T-helper 17 cell (primary cell): ENCODE results near the gene HCAR2. TPM values are rescaled to one million over a fixed set of nuclear protein-coding genes. Genes with fewer than 3 reads are reported as not detected.
"Not testable (repeated sequence)": the region's sequence is repeated elsewhere in the genome, so short reads cannot be mapped to it uniquely, and the experiment has no call there.

Experiments
- ATAC-seq: fragments of 150-1000 bp; cut with Tn5 transposase; 2 replicates; pipeline ENCODE4 v1.10.0; 2021; ENCODE audit warnings: mild to moderate bottlenecking, moderate library complexity
- DNase-seq, 3 donors: peaks; one replicate each; pipeline versions ENCODE4 v3.0.0 to v3.0.0-alpha.2; 2020 to 2021
- H3K9me3 ChIP-seq: one replicate; pipeline ENCODE4 v1.7.0; 2013; ENCODE audit warnings: low read length, mild to moderate bottlenecking; ENCODE audit not compliant: control insufficient read depth, poor library complexity, severe bottlenecking
- H3K27ac Mint-ChIP-seq: one replicate; pipeline ENCODE4 v1.8.0; 2022; ENCODE audit warnings: mild to moderate bottlenecking, moderate library complexity, mixed read lengths
- H3K27me3 Mint-ChIP-seq: one replicate; pipeline ENCODE4 v1.8.0; 2022; ENCODE audit warnings: mixed read lengths
- H3K36me3 Mint-ChIP-seq: one replicate; pipeline ENCODE4 v1.8.0; 2022; ENCODE audit warnings: low read depth, mixed read lengths
- H3K4me1 Mint-ChIP-seq: one replicate; pipeline ENCODE4 v1.8.0; 2022; ENCODE audit warnings: mild to moderate bottlenecking, mixed read lengths
- H3K4me3 Mint-ChIP-seq: one replicate; pipeline ENCODE4 v1.8.0; 2022; ENCODE audit warnings: mild to moderate bottlenecking, moderate library complexity, mixed read lengths
- total RNA-seq, 4 donors: library from RNA in 2 of 4; stranded (reverse) in 2 of 4; gene quantifications; one replicate each; pipeline ENCODE4 v1.2.3 and lab custom pipeline; 2022 to 2026

The HCAR2 gene
- total RNA-seq, 2 donors from 2014 or later, result 0.99 TPM; not detected in 1

- no peaks in the 10 kb centered on the region for H3K9me3 ChIP-seq
- peak overlapping the region; percentile 70 for H3K4me3 Mint-ChIP-seq
- peaks cover 23% of the 10 kb centered on the region for H3K27me3 Mint-ChIP-seq
- no peaks in the 10 kb centered on the region for H3K36me3 Mint-ChIP-seq
- ATAC-seq (no peak), DNase-seq (no peak)
- no peak overlapping the region for H3K27ac Mint-ChIP-seq
- peaks cover 18% of the 10 kb centered on the region for H3K4me1 Mint-ChIP-seq
Observed at GRCh38 chr12:122729583-122730214, 26.5 kb upstream of the HCAR2 start.

GRCh38 chr12:122726080-122726558 lies 23.0 kb upstream of the HCAR2 start:
- H3K9me3 ChIP-seq, result no peaks in the 10 kb centered on the region
- ATAC-seq, result peak; percentile 57
- Mint-ChIP-seq H3K27ac (peak overlapping the region; percentile 72), H3K4me3 (peak overlapping the region; percentile 36), H3K27me3 (peaks cover 34% of the 10 kb centered on the region), H3K36me3 (no peaks in the 10 kb centered on the region), H3K4me1 (peaks cover 11% of the 10 kb centered on the region)
- no peak for DNase-seq

DNA sequence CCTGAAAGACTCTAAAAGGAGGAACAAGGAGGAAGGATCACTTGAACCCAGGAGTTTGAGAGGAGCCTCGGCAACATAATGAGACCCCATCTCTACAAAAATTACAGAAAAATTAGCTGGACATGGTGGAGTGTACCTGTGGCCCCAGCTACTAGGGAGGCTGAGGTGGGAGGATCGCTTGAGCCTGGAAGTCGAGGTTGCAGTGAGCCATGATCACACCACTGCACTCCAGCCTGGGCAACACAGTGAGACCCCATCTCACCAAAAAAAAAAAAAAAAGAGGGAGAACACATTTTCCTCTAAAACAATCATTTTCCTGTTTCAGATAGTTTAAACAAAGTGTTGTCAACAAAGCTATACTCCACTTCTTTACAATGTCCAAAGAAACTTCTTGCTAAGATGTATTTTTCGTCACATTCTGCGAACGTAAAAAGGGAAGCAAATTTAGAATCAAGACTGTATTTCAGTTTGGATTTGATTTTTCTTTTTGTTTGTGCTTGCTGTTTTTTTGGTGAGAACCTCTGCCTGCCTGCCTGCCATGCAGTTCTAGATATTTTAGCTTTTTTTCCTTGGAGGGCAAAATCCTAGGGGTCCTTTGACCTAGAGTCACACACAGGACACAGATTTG lies 22.4 kb upstream of the HCAR2 start:
- Mint-ChIP-seq H3K27me3 (peaks cover 37% of the 10 kb centered on the region), H3K36me3 (no peaks in the 10 kb centered on the region), H3K4me1 (peaks cover 11% of the 10 kb centered on the region), H3K4me3 (peak overlapping the region; percentile 36), H3K27ac (peak overlapping the region; percentile 72)
- DNase-seq, result no peak
- H3K9me3 ChIP-seq, result no peaks in the 10 kb centered on the region
- no peak for ATAC-seq

GRCh38 chr12:122724641-122725243 lies 21.6 kb upstream of the HCAR2 start:
- Mint-ChIP-seq H3K27ac (no peak overlapping the region), H3K4me1 (peaks cover 8% of the 10 kb centered on the region), H3K27me3 (peaks cover 32% of the 10 kb centered on the region), H3K36me3 (no peaks in the 10 kb centered on the region), H3K4me3 (no peak overlapping the region)
- DNase-seq (no peak), ATAC-seq (no peak)
- H3K9me3 ChIP-seq, result no peaks in the 10 kb centered on the region

GRCh38 chr12:122722387-122722786 lies 19.2 kb upstream of the HCAR2 start:
- Mint-ChIP-seq H3K27me3 (peaks cover 24% of the 10 kb centered on the region), H3K27ac (no peak overlapping the region), H3K4me3 (no peak overlapping the region), H3K4me1 (peaks cover 8% of the 10 kb centered on the region), H3K36me3 (no peaks in the 10 kb centered on the region)
- no peak for ATAC-seq
- H3K9me3 ChIP-seq, result no peaks in the 10 kb centered on the region
- DNase-seq, result no peak

GRCh38 chr12:122721057-122721545 lies 17.9 kb upstream of the HCAR2 start:
- ATAC-seq (no peak), DNase-seq (no peak)
- Mint-ChIP-seq H3K4me1 (peaks cover 4% of the 10 kb centered on the region), H3K27me3 (peaks cover 25% of the 10 kb centered on the region), H3K4me3 (no peak overlapping the region), H3K36me3 (no peaks in the 10 kb centered on the region), H3K27ac (no peak overlapping the region)
- H3K9me3 ChIP-seq, result no peaks in the 10 kb centered on the region

DNA sequence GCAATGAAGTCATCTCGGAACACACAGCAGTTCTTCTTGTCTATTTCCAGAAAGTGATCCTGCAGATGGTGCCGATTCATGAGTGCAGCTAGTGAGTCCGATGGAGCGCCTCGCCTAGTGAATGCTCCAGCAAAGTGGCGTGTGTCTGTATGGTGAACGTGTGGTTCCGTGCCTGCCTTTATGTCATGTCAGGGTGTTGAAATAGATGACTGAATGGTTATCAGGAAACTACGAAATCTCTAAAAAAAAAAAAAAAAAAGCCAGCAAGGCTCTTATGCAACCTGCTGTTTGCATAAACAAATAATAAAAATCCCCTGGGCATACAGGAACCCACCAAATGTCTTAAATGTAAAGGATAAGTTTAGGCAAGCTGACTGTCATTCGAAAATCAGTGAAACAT lies 13.5 kb upstream of the HCAR2 start, which contains the start of gene HCAR3:
TSS of gene HCAR3 (minus strand) at position 154 of the 400 bp plus-strand sequence. CDS start at position 80, 74 bp downstream.
- ATAC-seq, H3K4me1 Mint-ChIP-seq, H3K36me3 Mint-ChIP-seq, H3K9me3 ChIP-seq, H3K27ac Mint-ChIP-seq, H3K4me3 Mint-ChIP-seq, DNase-seq: not testable (repeated sequence)
- H3K27me3 Mint-ChIP-seq, result peaks cover 29% of the 10 kb centered on the region

DNA sequence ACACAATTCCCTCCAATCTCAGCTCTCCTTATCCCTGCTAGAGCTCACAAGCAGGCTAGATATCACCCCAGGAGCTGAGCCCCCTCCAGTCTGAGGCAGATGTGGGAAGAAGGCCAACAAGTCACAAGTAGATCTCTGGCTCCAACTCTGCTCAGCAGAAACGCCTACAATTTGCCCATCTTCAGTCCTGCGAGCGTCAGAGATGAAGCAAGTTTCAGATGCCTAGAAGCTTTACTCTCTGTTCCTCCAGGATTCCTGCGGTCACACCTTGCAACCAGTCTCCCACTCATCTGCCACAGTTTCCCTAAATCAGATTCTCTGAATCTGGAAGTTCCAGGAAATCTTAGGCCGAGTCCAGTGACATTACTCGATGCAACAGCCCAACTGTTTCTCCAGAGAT lies 12.1 kb upstream of the HCAR2 start:
- not testable (repeated sequence) for H3K9me3 ChIP-seq, H3K4me3 Mint-ChIP-seq, H3K36me3 Mint-ChIP-seq, H3K4me1 Mint-ChIP-seq, ATAC-seq, H3K27ac Mint-ChIP-seq, DNase-seq
- peaks cover 26% of the 10 kb centered on the region for H3K27me3 Mint-ChIP-seq

DNA sequence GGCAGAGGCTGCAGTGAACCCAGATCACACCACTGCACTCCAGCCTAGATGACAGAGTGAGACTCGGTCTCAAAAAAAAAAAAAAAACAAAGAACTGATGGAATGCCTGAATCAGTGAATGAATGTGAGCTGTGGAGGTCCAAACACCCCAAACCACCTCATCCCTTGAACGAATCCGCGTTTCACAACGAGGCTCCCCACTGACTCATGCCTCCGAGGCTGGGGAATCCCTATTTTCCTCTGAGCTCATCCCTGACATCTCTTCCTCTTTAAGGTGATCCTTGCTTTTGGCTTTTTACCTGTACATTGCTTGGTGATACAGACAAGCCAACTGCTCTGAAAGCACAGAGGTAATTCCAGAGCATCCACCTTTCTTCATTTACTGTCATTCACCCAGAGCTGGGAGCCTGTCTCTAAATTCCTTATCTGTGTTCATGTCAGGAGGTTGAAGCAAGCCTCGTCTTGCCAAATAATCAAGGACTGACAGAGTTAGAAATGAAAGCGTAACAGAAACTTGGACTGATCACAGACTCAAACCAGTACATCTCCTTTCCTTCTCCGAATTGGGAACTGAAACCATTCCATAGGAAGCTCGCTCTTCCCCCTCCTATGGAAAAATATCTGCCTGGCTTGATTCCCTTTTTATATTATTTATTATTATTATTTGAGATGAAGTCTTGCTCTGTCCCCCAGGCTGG lies 10.5 kb upstream of the HCAR2 start:
- not testable (repeated sequence) for H3K4me3 Mint-ChIP-seq, H3K4me1 Mint-ChIP-seq, DNase-seq, H3K9me3 ChIP-seq, H3K27ac Mint-ChIP-seq, ATAC-seq, H3K36me3 Mint-ChIP-seq
- peaks cover 26% of the 10 kb centered on the region for H3K27me3 Mint-ChIP-seq

DNA sequence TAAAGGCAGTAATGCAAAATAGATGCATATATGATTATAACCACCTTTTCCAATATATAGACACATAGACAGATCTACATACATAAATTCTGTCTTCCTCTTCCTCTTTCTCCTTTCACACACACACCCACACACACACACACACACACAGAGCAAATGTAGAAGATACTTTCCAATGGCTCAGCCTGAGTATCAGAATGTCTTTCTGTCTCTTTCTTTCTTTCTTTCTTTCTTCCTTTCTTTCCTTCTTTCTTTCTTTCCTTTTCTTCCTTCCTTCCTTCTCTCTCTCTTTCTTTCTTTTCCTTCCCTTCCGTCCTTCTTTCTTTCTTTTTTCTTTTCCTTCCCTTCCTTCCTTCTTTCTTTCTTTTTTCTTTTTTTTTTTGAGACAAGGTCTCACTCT lies 8.1 kb upstream of the HCAR2 start:
- DNase-seq, H3K36me3 Mint-ChIP-seq, H3K9me3 ChIP-seq, H3K27ac Mint-ChIP-seq, H3K4me1 Mint-ChIP-seq, H3K4me3 Mint-ChIP-seq, ATAC-seq: not testable (repeated sequence)
- peaks cover 20% of the 10 kb centered on the region for H3K27me3 Mint-ChIP-seq

- H3K27me3 Mint-ChIP-seq, result peaks cover 12% of the 10 kb centered on the region
- not testable (repeated sequence) for H3K27ac Mint-ChIP-seq, ATAC-seq, H3K9me3 ChIP-seq, H3K4me1 Mint-ChIP-seq, DNase-seq, H3K4me3 Mint-ChIP-seq, H3K36me3 Mint-ChIP-seq
Observed at GRCh38 chr12:122710341-122710740, 7.2 kb upstream of the HCAR2 start.

DNA sequence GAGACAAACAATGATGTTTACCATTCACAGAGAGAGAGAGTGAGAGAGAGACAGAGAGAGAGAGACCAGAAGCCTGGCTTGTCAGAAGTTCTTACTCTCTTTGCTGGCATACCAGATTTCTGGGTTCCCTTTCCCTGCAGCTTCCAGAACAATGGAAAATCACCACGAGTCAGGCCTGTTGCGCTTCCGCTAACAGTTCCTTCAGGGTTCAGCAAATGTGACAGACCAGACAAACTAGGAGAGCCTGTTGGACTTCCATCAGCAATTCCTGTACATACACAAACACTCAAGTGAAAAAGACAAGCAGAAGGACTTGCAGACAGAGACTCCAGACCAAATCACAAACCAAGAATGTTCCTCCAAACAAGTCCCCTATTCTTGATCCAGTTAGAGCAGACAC lies 6.1 kb upstream of the HCAR2 start:
- H3K27ac Mint-ChIP-seq, ATAC-seq, H3K9me3 ChIP-seq, H3K36me3 Mint-ChIP-seq, H3K4me1 Mint-ChIP-seq, DNase-seq, H3K4me3 Mint-ChIP-seq: not testable (repeated sequence)
- peaks cover 13% of the 10 kb centered on the region for H3K27me3 Mint-ChIP-seq

DNA sequence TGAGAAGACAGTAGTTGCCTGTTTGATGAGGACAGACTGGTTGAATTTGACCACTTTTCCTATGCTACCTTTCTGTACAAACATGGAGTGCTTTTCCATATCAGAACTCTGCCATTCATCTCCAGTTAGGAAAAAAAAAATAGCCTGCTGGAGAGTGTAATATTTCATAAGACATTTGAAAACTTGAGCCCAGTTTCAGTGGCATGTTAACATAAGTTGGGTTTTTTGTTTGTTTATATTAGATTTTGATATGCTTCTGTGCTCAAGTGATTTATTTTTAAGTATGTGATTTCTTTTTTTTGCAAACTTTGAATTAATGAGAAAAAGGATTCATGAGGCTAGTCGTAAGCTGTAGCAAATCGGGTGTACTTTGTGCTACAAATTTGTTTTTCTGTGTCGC lies 684 bp upstream of the HCAR2 start:
- DNase-seq, H3K9me3 ChIP-seq, H3K36me3 Mint-ChIP-seq, ATAC-seq, H3K4me3 Mint-ChIP-seq, H3K27ac Mint-ChIP-seq, H3K4me1 Mint-ChIP-seq: not testable (repeated sequence)
- H3K27me3 Mint-ChIP-seq, result peaks cover 20% of the 10 kb centered on the region
